GM19240 (cell line): Measurements from ENCODE around the gene GNAT1.
"Not testable (repeated sequence)": the region's sequence is repeated elsewhere in the genome, so short reads cannot be mapped to it uniquely, and the experiment has no call there.

Experiments used
- DNase-seq: peaks from one replicate; pipeline ENCODE4 v3.0.0; 2011; ENCODE audit warnings: low spot score; ENCODE audit not compliant: insufficient read length

The GNAT1 gene

DNA sequence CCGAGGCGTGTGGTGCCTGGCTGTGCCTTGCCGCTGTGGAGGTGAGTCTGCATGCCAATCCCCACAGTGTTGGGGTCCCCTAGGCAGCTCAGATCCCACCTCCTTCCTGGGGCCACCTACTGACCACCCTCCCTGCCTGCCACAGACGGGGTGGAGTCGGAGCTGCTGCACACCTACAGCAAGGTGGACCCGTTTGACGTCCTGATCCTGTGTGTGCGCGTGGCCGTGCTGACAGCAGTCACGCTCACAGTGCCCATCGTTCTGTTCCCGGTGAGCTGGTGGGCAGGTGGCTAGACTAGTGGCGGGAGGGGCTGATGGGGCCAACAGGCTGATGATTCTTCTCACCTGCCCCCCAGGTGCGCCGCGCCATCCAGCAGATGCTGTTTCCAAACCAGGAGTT is 27.0 kb downstream of the GNAT1 start:
- no peak for DNase-seq

DNA sequence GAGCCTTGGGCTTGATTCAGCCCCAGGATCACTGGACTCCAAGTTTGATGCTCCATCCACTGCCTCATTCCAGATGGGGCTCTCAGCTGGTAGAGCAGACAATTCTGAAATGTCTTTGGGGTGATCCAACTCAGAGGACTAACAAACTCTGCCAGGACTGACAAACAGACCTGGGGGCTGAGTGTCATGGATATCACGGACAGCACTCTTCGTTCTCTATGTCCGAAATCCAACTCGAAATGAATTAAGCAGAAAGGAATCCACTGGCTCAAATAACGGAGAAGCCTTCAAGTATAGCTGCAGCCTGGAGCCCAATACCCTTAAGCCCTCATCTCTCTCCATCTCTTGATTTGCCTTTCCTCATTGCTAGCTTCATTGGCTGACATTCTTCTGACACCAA is 27.9 kb downstream of the GNAT1 start:
- no peak for DNase-seq

DNA sequence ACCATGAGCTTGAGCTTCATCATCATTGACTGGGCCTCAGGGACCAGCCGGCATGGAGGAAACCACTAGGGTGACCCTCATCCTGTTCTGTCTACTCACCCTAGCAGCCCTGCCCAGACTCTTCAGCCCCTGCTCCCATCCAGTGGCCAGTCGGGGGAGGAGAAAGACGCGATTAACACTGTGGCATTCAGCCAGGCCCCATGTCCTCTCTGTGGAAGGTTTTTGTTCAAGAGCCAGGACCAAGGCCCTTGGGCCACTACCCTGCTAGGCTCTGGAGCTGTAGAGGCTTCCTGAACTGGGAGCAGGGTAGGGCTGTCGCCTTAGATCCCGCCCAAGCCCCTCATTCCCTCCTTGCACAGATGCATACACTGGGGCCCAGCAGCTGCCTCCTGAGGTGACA is 28.7 kb downstream of the GNAT1 start:
- DNase-seq = no peak

- no peak for DNase-seq
Observed at GRCh38 chr3:50221051-50221410, 29.6 kb downstream of the GNAT1 start.

GRCh38 chr3:50221411-50222168 is 30.2 kb downstream of the GNAT1 start:
- no peak for DNase-seq

DNA sequence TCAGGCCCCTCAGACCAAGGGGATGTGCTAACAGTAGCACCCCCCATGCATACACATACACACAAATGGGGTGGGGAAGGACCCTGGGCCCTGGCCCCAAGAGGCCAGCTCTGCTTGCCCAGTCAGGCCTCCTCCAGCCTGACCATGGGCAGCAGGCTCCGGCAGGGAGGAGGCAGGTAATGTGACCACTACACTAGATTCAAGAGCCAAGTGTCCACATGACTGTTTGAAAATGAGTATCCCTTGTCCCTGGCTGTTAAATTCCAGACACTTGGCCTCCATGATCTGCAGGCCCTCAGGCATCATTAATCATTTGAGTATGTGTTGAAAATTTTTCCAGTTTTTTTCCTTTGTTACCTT is 30.7 kb downstream of the GNAT1 start:
- DNase-seq = no peak

DNA sequence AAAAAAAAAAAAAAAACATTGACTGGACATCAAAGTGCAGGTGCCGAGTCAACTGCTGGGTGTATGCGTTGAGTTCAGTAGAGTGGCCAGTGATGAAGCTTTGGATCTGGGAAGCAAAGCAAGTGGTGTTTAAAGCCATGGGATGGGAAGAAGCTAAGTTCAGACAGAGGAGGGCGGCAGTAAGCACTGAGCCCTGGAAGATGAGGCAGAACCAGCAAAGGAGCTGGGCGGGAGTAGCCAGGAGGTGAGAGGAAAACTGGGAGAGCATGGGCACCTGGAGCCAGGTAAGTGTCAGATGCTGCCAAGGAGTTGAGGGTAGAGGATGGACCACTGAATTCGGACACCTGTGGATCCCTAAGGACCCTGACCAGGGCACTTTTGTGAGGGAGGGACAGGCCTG is 33.2 kb downstream of the GNAT1 start:
- no peak for DNase-seq

DNA sequence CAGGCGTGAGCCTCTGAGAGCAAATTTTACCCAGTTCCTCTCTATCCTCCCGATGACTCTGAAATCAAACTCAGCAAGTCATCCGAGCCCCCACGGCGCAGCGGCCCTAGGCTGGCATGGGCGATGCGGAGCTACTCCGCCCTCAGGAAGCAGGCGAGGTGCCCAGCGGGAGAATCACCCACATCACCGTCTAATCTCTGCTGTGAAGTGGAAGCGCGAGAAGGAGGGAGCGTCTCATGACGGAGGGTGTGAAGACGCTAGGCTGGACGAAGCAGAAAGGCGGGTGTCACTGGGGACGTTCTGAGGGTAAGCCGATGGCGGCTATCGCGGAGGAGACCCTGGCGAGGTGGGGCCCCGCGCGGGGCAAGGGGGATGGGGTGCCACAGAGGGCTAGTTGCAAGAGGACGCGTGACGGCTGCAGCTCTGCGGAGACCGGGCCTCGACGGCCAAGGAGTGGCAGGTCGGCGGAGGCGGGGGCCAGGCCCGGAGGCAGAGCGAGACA is 35.5 kb downstream of the GNAT1 start:
- DNase-seq = no peak

DNA sequence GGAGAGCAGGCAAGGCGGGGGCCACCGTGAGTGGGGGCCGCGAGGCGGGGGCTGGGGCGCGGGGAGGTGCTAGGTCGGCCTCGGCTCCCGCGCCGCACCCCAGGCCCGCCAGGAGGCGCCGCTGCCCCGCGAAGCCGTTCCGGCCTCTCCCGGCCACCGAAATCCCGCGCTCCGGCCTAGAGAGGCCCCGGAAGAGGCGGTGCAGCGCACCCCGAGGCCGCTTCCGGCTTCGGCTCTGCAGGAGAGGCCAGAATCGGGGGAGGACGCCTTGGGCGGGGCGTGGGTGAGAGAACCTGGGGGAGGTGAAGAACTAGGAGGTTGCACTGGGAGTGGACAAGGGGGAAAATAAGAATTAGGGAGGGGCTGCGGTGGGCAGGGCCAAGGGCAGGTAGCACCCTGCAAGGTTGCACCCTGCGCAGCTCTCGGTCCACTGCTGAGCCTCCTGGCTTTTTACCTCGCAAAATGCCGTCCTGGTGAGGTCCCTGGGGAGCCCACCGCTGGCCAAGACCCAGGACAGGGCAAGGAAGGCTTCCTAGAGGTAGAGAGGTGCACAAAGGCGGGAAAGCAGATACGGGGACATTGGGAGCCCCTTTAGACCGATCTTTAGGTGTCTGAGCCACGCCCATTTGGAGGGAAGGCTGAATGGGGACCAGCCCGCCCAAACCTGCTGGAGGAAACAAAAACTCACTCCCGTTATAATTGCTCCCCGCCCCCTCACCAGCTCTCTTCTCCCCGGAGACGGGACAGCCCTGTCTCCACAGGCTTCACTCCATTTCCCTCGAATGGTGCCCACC is 36.2 kb downstream of the GNAT1 start:
- DNase-seq = peak; percentile 95

GRCh38 chr3:50228184-50228763 is 36.9 kb downstream of the GNAT1 start:
- not testable (repeated sequence) for DNase-seq

DNA sequence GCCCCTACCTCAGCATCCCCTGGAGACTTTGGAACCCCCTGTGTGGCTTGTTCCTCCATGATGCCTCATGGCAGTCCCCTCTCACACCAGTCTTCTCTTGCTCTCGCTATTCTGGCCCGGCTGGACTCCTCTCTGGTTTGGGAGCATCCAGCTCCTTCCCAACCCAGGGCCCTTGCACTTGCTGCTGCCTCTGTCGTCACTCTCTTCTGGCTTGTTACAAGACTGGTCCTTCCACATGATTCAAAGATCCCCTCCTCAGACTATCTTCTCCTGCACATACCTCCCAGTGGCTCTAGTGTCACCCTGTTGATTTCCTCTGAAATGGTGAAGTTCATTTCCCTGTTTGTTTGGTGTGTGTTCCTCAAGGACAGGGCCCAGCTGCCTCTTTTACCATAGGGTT is 38.1 kb downstream of the GNAT1 start:
- DNase-seq = no peak

GRCh38 chr3:50230104-50230793 is 38.8 kb downstream of the GNAT1 start:
- no peak for DNase-seq

GRCh38 chr3:50230794-50231125 is 39.4 kb downstream of the GNAT1 start:
- DNase-seq = no peak

- no peak for DNase-seq
Observed at GRCh38 chr3:50231581-50231980, 40.2 kb downstream of the GNAT1 start.

DNA sequence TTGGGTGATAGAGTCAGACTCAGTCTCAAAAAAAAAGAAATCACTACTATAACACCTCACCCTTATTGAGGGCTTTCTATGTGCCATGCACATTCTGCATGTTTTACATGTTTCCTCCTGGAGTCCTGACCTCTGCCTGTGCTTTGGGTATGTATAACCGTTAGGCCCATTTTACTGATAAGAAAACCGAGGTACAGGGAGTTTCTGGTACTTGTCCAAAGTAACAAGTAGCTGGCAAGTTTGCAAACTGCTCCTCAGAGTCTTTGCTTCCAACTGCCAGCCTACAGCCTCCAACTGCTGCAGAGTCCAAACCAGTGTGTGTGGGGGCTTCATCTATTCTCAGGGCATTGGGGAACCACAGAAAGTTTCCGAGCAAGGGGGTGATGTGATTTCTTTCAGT is 40.9 kb downstream of the GNAT1 start:
- no peak for DNase-seq

- DNase-seq = no peak
Observed at GRCh38 chr3:50233176-50233575, 41.8 kb downstream of the GNAT1 start.

DNA sequence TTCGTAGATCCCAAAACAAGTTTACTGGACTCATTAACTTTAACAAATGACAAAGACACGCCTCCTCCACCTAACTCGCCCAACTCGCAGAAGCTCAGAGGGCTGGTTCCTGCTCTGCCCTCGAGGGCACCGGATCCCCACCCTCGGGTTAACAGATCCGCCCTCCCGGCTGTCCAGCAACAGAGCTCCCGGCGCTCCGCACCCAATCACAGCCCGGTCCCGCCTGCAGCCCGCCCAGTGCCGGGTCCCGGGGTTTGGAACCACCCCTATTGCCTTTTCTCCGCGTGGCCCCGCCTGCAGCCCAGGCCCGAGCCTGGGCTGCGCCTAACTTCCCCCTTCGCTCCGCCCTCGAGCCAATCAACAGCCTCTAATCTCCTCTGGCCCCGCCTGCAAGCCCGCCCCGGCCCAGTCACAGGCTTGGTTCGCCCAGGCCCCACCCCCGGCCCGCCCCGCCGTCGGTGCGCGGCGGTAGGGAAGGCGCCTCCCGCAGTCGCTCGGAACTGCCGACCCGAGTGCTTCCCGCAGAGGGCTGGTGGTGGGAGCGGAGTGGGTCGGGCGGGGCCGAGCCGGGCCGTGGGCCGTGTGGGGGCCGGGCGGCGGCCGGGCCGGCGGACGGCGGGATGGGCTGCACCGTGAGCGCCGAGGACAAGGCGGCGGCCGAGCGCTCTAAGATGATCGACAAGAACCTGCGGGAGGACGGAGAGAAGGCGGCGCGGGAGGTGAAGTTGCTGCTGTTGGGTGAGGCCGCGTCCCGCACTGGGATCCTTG is 44.5 kb downstream of the GNAT1 start, which contains the start of gene GNAI2:
Gene GNAI2, plus strand, starts transcription at position 489 of the 768 bp plus-strand sequence. Its CDS starts 132 bp downstream, at position 621.
- peak; percentile 96 for DNase-seq

DNA sequence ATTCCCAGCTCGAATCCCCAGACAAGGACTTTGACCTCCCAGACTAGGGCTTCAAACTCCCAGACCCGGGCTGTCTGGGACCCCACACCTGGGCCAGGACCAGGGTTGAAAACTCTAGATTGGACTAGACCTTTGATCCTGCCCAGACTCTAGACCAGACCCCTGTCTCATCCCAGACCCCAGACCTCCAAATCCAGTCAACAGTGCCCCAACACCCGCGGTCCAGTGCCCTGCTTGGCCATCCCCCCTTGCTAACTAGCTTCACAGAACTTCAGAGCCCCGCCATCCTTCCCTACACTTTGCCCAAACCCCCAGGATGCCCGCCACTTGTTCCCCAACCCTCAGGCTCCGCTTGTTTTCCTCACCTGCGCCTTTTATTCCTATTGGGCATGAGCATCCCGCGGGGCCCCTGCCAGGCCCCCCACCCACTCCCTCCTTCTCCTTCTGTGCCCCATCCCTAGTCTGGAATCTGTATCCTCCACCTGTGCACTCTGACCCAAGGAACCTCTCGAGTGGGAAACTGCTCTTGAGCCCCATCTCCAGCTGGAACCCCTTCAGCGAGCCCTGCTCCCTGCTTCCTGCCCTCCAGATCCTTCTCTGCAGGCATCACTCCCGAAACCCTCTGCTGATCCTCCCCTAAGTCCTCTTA is 45.2 kb downstream of the GNAT1 start:
- no peak for DNase-seq

DNA sequence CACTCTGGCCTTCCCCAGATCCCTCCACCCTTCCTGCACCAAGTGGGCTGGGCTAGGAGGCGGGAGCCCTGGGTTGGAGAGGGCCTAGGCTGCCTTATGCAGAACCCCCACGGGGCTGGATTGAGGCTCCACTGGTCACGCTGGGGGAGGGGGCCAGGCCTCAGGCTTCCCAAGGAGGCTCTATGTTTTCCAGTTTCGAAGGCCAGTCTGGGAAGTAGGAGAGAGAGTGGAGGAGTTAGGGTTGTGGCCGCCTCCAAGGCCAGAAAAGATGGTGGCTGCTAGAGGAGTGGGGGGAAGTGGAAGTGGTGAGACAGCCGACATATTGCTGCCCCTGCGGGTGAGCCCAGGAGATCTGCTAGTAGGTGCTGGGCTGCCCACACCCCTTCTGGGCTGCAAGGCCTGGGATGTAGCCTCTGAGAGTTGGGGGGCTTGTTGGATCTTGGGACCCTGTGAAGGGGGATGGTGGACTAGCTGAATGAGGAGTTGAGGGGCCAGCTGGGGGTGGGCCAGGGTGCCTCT is 45.8 kb downstream of the GNAT1 start:
- DNase-seq = no peak
